GOT3 (cell line): ENCODE data around the gene NR3C2.
"Not testable (repeated sequence)": the region's sequence is repeated elsewhere in the genome, so short reads cannot be mapped to it uniquely, and the experiment has no call there.

Experiments
- DNase-seq: peaks from one replicate; lab custom pipeline; 2025; ENCODE audit warnings: mixed read lengths; lab: John Stamatoyannopoulos, UW

Gene NR3C2

GRCh38 chr4:148112231-148112982, 329.8 kb downstream of the NR3C2 start:
- no peak for DNase-seq

- no peak for DNase-seq
Observed at GRCh38 chr4:148110169-148110568, 332.0 kb downstream of the NR3C2 start.

- no peak for DNase-seq
Observed at GRCh38 chr4:148109216-148109615, 333.0 kb downstream of the NR3C2 start.

GRCh38 chr4:148108766-148109165, 333.4 kb downstream of the NR3C2 start:
- no peak for DNase-seq

- DNase-seq: no peak
Observed at GRCh38 chr4:148103597-148104355, 338.4 kb downstream of the NR3C2 start.

GRCh38 chr4:148101790-148102189, 340.4 kb downstream of the NR3C2 start:
- DNase-seq: no peak

- DNase-seq: no peak
Observed at GRCh38 chr4:148101235-148101634, 341.0 kb downstream of the NR3C2 start.

- DNase-seq: no peak
Observed at GRCh38 chr4:148097801-148098200, 344.4 kb downstream of the NR3C2 start.

- no peak for DNase-seq
Observed at GRCh38 chr4:148095346-148095923, 346.8 kb downstream of the NR3C2 start.

GRCh38 chr4:148094149-148094548, 348.1 kb downstream of the NR3C2 start:
- DNase-seq: no peak

- no peak for DNase-seq
Observed at GRCh38 chr4:148093065-148093464, 349.1 kb downstream of the NR3C2 start.

- no peak for DNase-seq
Observed at GRCh38 chr4:148092316-148093014, 349.7 kb downstream of the NR3C2 start.

GRCh38 chr4:148091896-148092295, 350.3 kb downstream of the NR3C2 start:
- no peak for DNase-seq

GRCh38 chr4:148090503-148091476, 351.4 kb downstream of the NR3C2 start:
- no peak for DNase-seq

- no peak for DNase-seq
Observed at GRCh38 chr4:148090029-148090428, 352.2 kb downstream of the NR3C2 start.

- DNase-seq: no peak
Observed at GRCh38 chr4:148089624-148090023, 352.6 kb downstream of the NR3C2 start.

- not testable (repeated sequence) for DNase-seq
Observed at GRCh38 chr4:148083073-148083472, 359.1 kb downstream of the NR3C2 start.

- DNase-seq: no peak
Observed at GRCh38 chr4:148081745-148082144, 360.5 kb downstream of the NR3C2 start.

GRCh38 chr4:148081267-148081666, 360.9 kb downstream of the NR3C2 start:
- no peak for DNase-seq

GRCh38 chr4:148079961-148080360, 362.3 kb downstream of the NR3C2 start:
- no peak for DNase-seq

GRCh38 chr4:148078061-148078460, 364.2 kb downstream of the NR3C2 start:
- no peak for DNase-seq
